ENCODE data around the gene PLBD1.

DNA sequence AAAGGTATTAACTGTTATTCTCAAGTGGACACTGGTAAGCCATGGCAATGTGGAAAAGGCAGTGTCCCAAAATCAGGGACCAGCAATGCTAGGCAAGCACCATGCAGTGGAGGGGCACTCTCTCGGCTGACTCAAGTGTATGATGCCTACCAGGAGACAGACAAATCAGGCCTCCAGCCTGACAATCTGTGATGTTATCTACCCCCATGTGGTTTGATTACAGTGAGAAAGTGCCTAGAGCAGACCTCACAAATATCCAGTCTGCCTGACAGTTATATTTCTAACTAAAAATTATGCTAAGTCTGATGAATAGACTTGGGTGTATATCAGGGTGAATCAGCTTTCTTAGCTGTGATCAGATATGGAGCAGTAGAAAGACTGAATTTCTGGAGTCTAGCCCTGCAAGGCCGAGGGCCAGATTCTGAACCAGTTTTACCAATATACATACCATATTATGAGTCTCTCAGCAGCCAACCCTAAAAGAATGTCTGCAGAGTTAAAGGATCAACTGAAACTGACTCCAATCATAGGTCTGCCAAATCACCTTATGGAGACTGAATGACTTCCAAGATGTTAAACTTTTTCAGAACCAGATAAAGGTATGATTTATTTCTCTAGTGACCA lies 3.2 kb downstream of the PLBD1 start:
- TF ChIP-seq, protein P1, sequence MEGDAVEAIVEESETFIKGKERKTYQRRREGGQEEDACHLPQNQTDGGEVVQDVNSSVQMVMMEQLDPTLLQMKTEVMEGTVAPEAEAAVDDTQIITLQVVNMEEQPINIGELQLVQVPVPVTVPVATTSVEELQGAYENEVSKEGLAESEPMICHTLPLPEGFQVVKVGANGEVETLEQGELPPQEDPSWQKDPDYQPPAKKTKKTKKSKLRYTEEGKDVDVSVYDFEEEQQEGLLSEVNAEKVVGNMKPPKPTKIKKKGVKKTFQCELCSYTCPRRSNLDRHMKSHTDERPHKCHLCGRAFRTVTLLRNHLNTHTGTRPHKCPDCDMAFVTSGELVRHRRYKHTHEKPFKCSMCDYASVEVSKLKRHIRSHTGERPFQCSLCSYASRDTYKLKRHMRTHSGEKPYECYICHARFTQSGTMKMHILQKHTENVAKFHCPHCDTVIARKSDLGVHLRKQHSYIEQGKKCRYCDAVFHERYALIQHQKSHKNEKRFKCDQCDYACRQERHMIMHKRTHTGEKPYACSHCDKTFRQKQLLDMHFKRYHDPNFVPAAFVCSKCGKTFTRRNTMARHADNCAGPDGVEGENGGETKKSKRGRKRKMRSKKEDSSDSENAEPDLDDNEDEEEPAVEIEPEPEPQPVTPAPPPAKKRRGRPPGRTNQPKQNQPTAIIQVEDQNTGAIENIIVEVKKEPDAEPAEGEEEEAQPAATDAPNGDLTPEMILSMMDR (IDR thresholded peaks at IDR 0.05; ENCODE audit: insufficient read depth, low read length), result no peak
- TF ChIP-seq POLR2AphosphoS5 (IDR thresholded peaks at IDR 0.05; ENCODE audit: low read depth), result no peak
- no peak for TF ChIP-seq GABPA (IDR thresholded peaks at IDR 0.05; ENCODE audit: low read depth)
- TF ChIP-seq, protein P2, sequence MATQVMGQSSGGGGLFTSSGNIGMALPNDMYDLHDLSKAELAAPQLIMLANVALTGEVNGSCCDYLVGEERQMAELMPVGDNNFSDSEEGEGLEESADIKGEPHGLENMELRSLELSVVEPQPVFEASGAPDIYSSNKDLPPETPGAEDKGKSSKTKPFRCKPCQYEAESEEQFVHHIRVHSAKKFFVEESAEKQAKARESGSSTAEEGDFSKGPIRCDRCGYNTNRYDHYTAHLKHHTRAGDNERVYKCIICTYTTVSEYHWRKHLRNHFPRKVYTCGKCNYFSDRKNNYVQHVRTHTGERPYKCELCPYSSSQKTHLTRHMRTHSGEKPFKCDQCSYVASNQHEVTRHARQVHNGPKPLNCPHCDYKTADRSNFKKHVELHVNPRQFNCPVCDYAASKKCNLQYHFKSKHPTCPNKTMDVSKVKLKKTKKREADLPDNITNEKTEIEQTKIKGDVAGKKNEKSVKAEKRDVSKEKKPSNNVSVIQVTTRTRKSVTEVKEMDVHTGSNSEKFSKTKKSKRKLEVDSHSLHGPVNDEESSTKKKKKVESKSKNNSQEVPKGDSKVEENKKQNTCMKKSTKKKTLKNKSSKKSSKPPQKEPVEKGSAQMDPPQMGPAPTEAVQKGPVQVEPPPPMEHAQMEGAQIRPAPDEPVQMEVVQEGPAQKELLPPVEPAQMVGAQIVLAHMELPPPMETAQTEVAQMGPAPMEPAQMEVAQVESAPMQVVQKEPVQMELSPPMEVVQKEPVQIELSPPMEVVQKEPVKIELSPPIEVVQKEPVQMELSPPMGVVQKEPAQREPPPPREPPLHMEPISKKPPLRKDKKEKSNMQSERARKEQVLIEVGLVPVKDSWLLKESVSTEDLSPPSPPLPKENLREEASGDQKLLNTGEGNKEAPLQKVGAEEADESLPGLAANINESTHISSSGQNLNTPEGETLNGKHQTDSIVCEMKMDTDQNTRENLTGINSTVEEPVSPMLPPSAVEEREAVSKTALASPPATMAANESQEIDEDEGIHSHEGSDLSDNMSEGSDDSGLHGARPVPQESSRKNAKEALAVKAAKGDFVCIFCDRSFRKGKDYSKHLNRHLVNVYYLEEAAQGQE (IDR thresholded peaks at IDR 0.05; ENCODE audit: insufficient replicate concordance, low read depth), result no peak
